IMR-90 (cell line): Measurements from ENCODE around the gene MRPS26. TPM values are rescaled to one million over a fixed set of nuclear protein-coding genes. Genes with fewer than 3 reads are reported as not detected.

Experiments used
- ATAC-seq: fragments of 200-7000 bp; cut with Tn5 transposase; 2 replicates; pipeline ENCODE4 v1.9.1; 2020; ENCODE audit warnings: low read depth, mild to moderate bottlenecking, moderate library complexity
- BruUV-seq: library from RNA; stranded (reverse); fragments of 400-500 nt; replicated peaks from 2 replicates; lab custom pipeline; 2021; lab: Mats Ljungman, UMichigan
- CTCF ChIA-PET: fragments of 300-600 bp; formaldehyde crosslinking; extraction: SDS; loops from one replicate; lab custom pipeline; 2021; ENCODE audit warnings: antibody characterized with exemption; lab: Yijun Ruan, JAX
- POLR2A ChIA-PET: fragments of 300-600 bp; sonication (Branson Sonifier 250); formaldehyde crosslinking; loops from one replicate; lab custom pipeline; 2022; ENCODE audit warnings: antibody characterized with exemption; ENCODE audit not compliant: unreplicated experiment; lab: Charles Lee
- DNase-seq: peaks from one replicate; pipeline ENCODE4 v3.0.0; 2013
- H2AFZ ChIP-seq: replicated peaks from 2 replicates; pipeline ENCODE3; 2013; ENCODE audit warnings: low read length, mild to moderate bottlenecking; ENCODE audit not compliant: poor library complexity
- H2AK5ac ChIP-seq: 2 replicates; pipeline ENCODE4 v1.6.1; 2013; ENCODE audit warnings: low read depth, low read length, inconsistent platforms
- H2AK9ac ChIP-seq: replicated peaks from 2 replicates; pipeline ENCODE3; 2013; ENCODE audit warnings: mild to moderate bottlenecking, low read depth, low read length, moderate library complexity; ENCODE audit not compliant: poor library complexity
- H2BK120ac ChIP-seq: 2 replicates; pipeline ENCODE4 v1.6.1; 2013; ENCODE audit warnings: low read depth, low read length, inconsistent platforms
- H2BK15ac ChIP-seq: 3 replicates; pipeline ENCODE4 v1.6.1; 2013; ENCODE audit warnings: low read depth, low read length, inconsistent platforms
- H2BK20ac ChIP-seq: 2 replicates; pipeline ENCODE4 v1.6.1; 2013; ENCODE audit warnings: low read depth, mild to moderate bottlenecking, inconsistent platforms, low read length, moderate library complexity
- H2BK5ac ChIP-seq: 2 replicates; pipeline ENCODE4 v1.6.1; 2013; ENCODE audit warnings: mild to moderate bottlenecking, low read depth, low read length, inconsistent platforms; ENCODE audit not compliant: poor library complexity, severe bottlenecking
- H3K14ac ChIP-seq: replicated peaks from 2 replicates; pipeline ENCODE4 v1.6.1; 2013; ENCODE audit warnings: low read depth, low read length, inconsistent platforms
- H3K18ac ChIP-seq: 2 replicates; pipeline ENCODE4 v1.6.1; 2013; ENCODE audit warnings: low read depth, low read length, control low read depth
- H3K23ac ChIP-seq: 2 replicates; pipeline ENCODE4 v1.6.1; 2013; ENCODE audit warnings: low read depth, low read length, inconsistent platforms
- H3K27ac ChIP-seq: 2 replicates; pipeline ENCODE4 v1.5.1; 2013; ENCODE audit warnings: mild to moderate bottlenecking, control low read depth, low read length; ENCODE audit not compliant: insufficient read depth
- H3K27me3 ChIP-seq: 2 replicates; pipeline ENCODE4 v1.6.1; 2013; ENCODE audit warnings: low read length; ENCODE audit not compliant: control insufficient read depth, insufficient read depth
- H3K36me3 ChIP-seq: 2 replicates; pipeline ENCODE4 v1.6.1; 2013; ENCODE audit warnings: low read length, mixed read lengths; ENCODE audit not compliant: control insufficient read depth, insufficient read depth
- H3K4ac ChIP-seq: 2 replicates; pipeline ENCODE4 v1.6.1; 2013; ENCODE audit warnings: low read depth, low read length, inconsistent platforms
- H3K4me1 ChIP-seq: 2 replicates; pipeline ENCODE4 v1.6.1; 2013; ENCODE audit warnings: low read length, mixed read lengths; ENCODE audit not compliant: control insufficient read depth, insufficient read depth
- H3K4me2 ChIP-seq: 2 replicates; pipeline ENCODE4 v1.6.1; 2013; ENCODE audit warnings: low read depth, mild to moderate bottlenecking, control low read depth, low read length, moderate library complexity
- H3K4me3 ChIP-seq: 2 replicates; pipeline ENCODE4 v1.5.1; 2013; ENCODE audit warnings: low read depth, mild to moderate bottlenecking, control low read depth, low read length, moderate library complexity; ENCODE audit not compliant: insufficient read depth
- H3K56ac ChIP-seq: 2 replicates; pipeline ENCODE4 v1.6.1; 2013; ENCODE audit warnings: low read length, inconsistent platforms; ENCODE audit not compliant: insufficient read depth; ENCODE audit errors: extremely low read depth
- H3K79me1 ChIP-seq, 2 experiments: 2 replicates each; pipeline ENCODE4 v1.6.1; 2013; ENCODE audit warnings: low read length in 2 of 2, inconsistent platforms in 1 of 2, low read depth in 1 of 2
- H3K9ac ChIP-seq: 2 replicates; pipeline ENCODE4 v1.6.1; 2013; ENCODE audit warnings: low read depth, low read length, control low read depth
- H3K9me1 ChIP-seq: 2 replicates; pipeline ENCODE4 v1.6.1; 2013; ENCODE audit warnings: low read length, inconsistent platforms; ENCODE audit not compliant: insufficient read depth
- H3K9me3 ChIP-seq: 2 replicates; pipeline ENCODE4 v1.6.1; 2013; ENCODE audit warnings: low read length; ENCODE audit not compliant: control insufficient read depth, insufficient read depth
- H4K20me1 ChIP-seq: 2 replicates; pipeline ENCODE4 v1.6.1; 2013; ENCODE audit warnings: low read length, inconsistent platforms; ENCODE audit not compliant: insufficient read depth
- H4K5ac ChIP-seq: 2 replicates; pipeline ENCODE4 v1.6.1; 2013; ENCODE audit warnings: mild to moderate bottlenecking, low read depth, low read length, control low read depth
- H4K8ac ChIP-seq, 2 experiments: 2 replicates each; pipeline ENCODE4 v1.6.1; 2013; ENCODE audit warnings: low read depth in 2 of 2, low read length in 2 of 2, control low read depth in 1 of 2, inconsistent platforms in 1 of 2
- H4K91ac ChIP-seq: 2 replicates; pipeline ENCODE4 v1.6.1; 2013; ENCODE audit warnings: low read depth, low read length, inconsistent platforms; ENCODE audit not compliant: insufficient read depth
- BHLHE40 ChIP-seq: fragments of 150-350 bp; IDR thresholded peaks from 2 replicates; pipeline ENCODE4 v1.6.1; 2016; ENCODE audit warnings: mild to moderate bottlenecking, low read depth, low read length
- CEBPB ChIP-seq: IDR thresholded peaks from 2 replicates; pipeline ENCODE4 v1.6.1; 2012; ENCODE audit warnings: low read depth, low read length, improper control_type of control experiment
- CHD1 ChIP-seq: IDR thresholded peaks from 2 replicates; pipeline ENCODE4 v1.6.1; 2012; ENCODE audit warnings: low read depth, low read length, improper control_type of control experiment
- ELK1 ChIP-seq: fragments of 150-350 bp; IDR thresholded peaks from 2 replicates; pipeline ENCODE4 v1.6.1; 2016; ENCODE audit warnings: low read depth, mild to moderate bottlenecking, low read length, moderate library complexity, borderline replicate concordance
- FOS ChIP-seq: fragments of 150-350 bp; IDR thresholded peaks from 2 replicates; pipeline ENCODE4 v1.6.1; 2016; ENCODE audit warnings: low read depth, low read length
- MAFK ChIP-seq: IDR thresholded peaks from 2 replicates; pipeline ENCODE4 v1.6.1; 2012; ENCODE audit warnings: low read depth, low read length, improper control_type of control experiment
- MAZ ChIP-seq: IDR thresholded peaks from 2 replicates; pipeline ENCODE4 v1.6.1; 2012; ENCODE audit warnings: low read depth, mild to moderate bottlenecking, low read length, improper control_type of control experiment, moderate library complexity, borderline replicate concordance
- MXI1 ChIP-seq: IDR thresholded peaks from 2 replicates; pipeline ENCODE4 v1.6.1; 2012; ENCODE audit warnings: low read depth, mild to moderate bottlenecking, low read length, moderate library complexity, borderline replicate concordance
- NFE2L2 ChIP-seq: fragments of 150-350 bp; IDR thresholded peaks from 2 replicates; pipeline ENCODE4 v1.6.1; 2016; ENCODE audit warnings: low read depth, mild to moderate bottlenecking, low read length
- POLR2A ChIP-seq: IDR thresholded peaks from 2 replicates; pipeline ENCODE4 v1.6.1; 2012; ENCODE audit warnings: mild to moderate bottlenecking, low read depth, low read length
- RAD21 ChIP-seq: IDR thresholded peaks from 2 replicates; pipeline ENCODE4 v1.6.1; 2012; ENCODE audit warnings: low read length, improper control_type of control experiment
- RCOR1 ChIP-seq: IDR thresholded peaks from 2 replicates; pipeline ENCODE4 v1.6.1; 2012; ENCODE audit warnings: mild to moderate bottlenecking, low read length, improper control_type of control experiment; ENCODE audit not compliant: insufficient replicate concordance
- SMC3 ChIP-seq: fragments of 150-350 bp; IDR thresholded peaks from 2 replicates; pipeline ENCODE4 v1.6.1; 2016; ENCODE audit warnings: low read depth, mild to moderate bottlenecking, antibody characterized with exemption, low read length, moderate library complexity
- WGBS, 2 experiments: methylation state at CpG; one replicate each; pipeline versions ENCODE4 v1.1.5 to v1.1.7; 2013; ENCODE audit warnings: missing lambda C conversion rate in 2 of 2; ENCODE audit not compliant: insufficient read length in 1 of 2; ENCODE audit errors: extremely low coverage in 2 of 2; 5-methylcytosine and 5-hydroxymethylcytosine counted together
- dilution Hi-C: fragments of 300-500 bp; cut with HindIII; formaldehyde crosslinking; loops from one replicate; pipeline ENCODE4 v1.14.3; 2018; ENCODE audit warnings: low sequenced_read_pairs; ENCODE audit not compliant: unreplicated experiment
- in situ Hi-C: fragments of 300-500 bp; cut with MboI; formaldehyde crosslinking; loops from 3 replicates; pipeline ENCODE4 v1.14.3; 2019; ENCODE audit warnings: low sequenced_read_pairs, inconsistent platforms, mixed read lengths
- intact Hi-C: fragments of 100-400 bp; cut with micrococcal nuclease; formaldehyde crosslinking; loops from 2 replicates; pipeline ENCODE4 v1.10.0; 2022
- polyA plus RNA-seq, 3 experiments: library from polyadenylated mRNA; depleted of rRNA; stranded (reverse); fragments of >200 nt; gene quantifications; 2 replicates each; pipeline ENCODE4 v1.2.3, GENCODE V29; 2012; ENCODE audit warnings: low replicate concordance in 1 of 3
- total RNA-seq: library from RNA; depleted of rRNA; stranded (reverse); fragments of >200 nt; gene quantifications from 2 replicates; pipeline ENCODE4 v1.2.3, GENCODE V29; 2012
- TF ChIP-seq, protein P1 (sequence below): fragments of 150-350 bp; IDR thresholded peaks from 2 replicates; pipeline ENCODE4 v1.6.1; 2017; ENCODE audit warnings: mild to moderate bottlenecking, antibody characterized with exemption, low read length, low read depth

The MRPS26 gene
- total and polyA plus RNA-seq, 2 of the 4 experiments (the other 2 are of a cell fraction): 22.2 to 38.6 TPM

- TF ChIP-seq MXI1 (no peak), MAZ (no peak)
Observed at GRCh38 chr20:3071266-3071609, 25.4 kb downstream of the MRPS26 start (continued).

- Histone ChIP-seq H2BK120ac (no peak within 1 kb of the TSS), H4K20me1 (no peaks in the 10 kb centered on the region), H2AK9ac (no peak within 1 kb of the TSS), H3K18ac (no peak within 1 kb of the TSS), H3K9me3 (no peaks in the 10 kb centered on the region), H2BK5ac (no peak within 1 kb of the TSS), H3K27ac (no peak within 1 kb of the TSS), H3K9me1 (peaks cover 4% of the 10 kb centered on the region; the same call in 1 of the 2 replicates), H2BK20ac (no peak within 1 kb of the TSS), H4K5ac (no peak within 1 kb of the TSS), H2BK15ac (no peak within 1 kb of the TSS), H2AK5ac (no peak within 1 kb of the TSS; the same call in 1 of the 2 replicates), H3K4ac (no peak within 1 kb of the TSS), H3K36me3 (no peaks in the 10 kb centered on the region), H3K14ac (no peak within 1 kb of the TSS), H3K79me1 (no peaks in the 10 kb centered on the region), H3K9ac (no peak within 1 kb of the TSS), H2AFZ (peak within 1 kb of the TSS; percentile 75), H4K8ac (no peak within 1 kb of the TSS), H3K4me3 (no peak within 1 kb of the TSS), H4K91ac (no peak within 1 kb of the TSS), H3K4me1 (peaks cover 2% of the 10 kb centered on the region), H3K56ac (no peak within 1 kb of the TSS), H3K4me2 (no peak within 1 kb of the TSS; the same call in 1 of the 2 replicates), H3K23ac (no peak within 1 kb of the TSS), H3K27me3 (peaks cover 32% of the 10 kb centered on the region)
- BruUV-seq: no TSS peak
- ChIA-PET POLR2A (no interaction called here), CTCF (no interaction called here)
- dilution Hi-C loops: no loop called here
- 37% methylated on average over 21 of the region's 95 CpGs; no CpG with 5 or more reads in 1 of the 2 experiments for WGBS, 2 experiments
- intact Hi-C loops: no loop called here
- ATAC-seq (peak; percentile 24; the same call in 1 of the 2 replicates), DNase-seq (no peak)
- in situ Hi-C loops: no loop called here
- TF ChIP-seq CHD1 (no peak), POLR2A (no peak), RCOR1 (no peak), MAFK (no peak), RAD21 (no peak), CEBPB (no peak), MXI1 (no peak), MAZ (no peak), SMC3 (no peak), BHLHE40 (no peak), ELK1 (no peak), FOS (no peak), NFE2L2 (no peak)
- TF ChIP-seq, protein P1, sequence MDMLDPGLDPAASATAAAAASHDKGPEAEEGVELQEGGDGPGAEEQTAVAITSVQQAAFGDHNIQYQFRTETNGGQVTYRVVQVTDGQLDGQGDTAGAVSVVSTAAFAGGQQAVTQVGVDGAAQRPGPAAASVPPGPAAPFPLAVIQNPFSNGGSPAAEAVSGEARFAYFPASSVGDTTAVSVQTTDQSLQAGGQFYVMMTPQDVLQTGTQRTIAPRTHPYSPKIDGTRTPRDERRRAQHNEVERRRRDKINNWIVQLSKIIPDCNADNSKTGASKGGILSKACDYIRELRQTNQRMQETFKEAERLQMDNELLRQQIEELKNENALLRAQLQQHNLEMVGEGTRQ: no peak
Observed at GRCh38 chr20:3071610-3072529, 26.0 kb downstream of the MRPS26 start, which contains the start of gene OXT. TSS of gene OXT (plus strand) at chr20:3071620. CDS start at chr20:3071656, 36 bp downstream.
